ENCODE measurements around the gene C10orf62.
"Not testable (repeated sequence)": the region's sequence is repeated elsewhere in the genome, so short reads cannot be mapped to it uniquely, and the experiment has no call there.

The C10orf62 gene

GRCh38 chr10:97632949-97633884, 43.7 kb downstream of the C10orf62 start, which contains the start of gene MORN4:
TSS of gene MORN4 (minus strand) at chr10:97633500. CDS start at chr10:97619653, 13,847 bp downstream.
- DNase-seq: peak; percentile 95

DNA sequence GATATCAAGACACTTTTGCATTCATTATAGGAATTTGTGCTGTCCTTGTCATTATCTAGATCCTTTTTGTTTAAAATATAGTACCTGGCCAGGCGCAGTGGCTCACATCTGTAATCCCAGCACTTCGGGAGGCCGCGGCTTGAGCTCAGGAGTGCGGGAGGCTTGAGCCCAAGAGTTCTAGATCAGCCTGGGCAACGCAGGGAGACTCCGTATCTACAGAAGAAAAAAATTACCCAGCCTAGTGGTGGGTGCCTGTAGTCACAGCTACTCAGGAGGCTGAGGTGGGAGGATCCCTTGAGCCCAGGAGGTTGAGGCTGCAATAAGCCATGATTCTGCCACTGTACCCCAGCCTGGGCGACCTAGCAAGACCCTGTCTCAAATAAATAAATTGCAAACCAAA, 44.4 kb downstream of the C10orf62 start:
- no peak for DNase-seq

GRCh38 chr10:97635577-97635976, 46.1 kb downstream of the C10orf62 start:
- DNase-seq: no peak

DNA sequence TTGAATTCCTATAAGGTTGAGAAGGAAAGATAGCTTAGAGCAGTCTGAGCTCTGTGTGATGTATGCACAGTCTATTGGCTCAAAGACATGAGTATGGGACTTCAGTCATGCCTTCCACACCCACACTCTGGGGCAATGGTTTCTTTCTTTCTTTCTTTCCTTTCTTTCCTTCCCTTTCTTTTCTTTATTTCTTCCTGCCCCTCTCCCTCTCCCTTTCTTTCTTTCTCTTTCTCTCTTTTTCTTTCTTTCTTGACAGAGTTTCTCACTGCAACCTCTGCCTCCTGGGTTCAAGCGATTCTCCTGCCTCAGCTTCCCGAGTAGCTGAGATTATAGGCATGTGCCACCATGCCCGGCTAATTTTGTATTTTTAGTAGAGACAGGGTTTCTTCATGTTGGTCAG, 49.6 kb downstream of the C10orf62 start:
- not testable (repeated sequence) for DNase-seq

GRCh38 chr10:97640174-97640867, 50.8 kb downstream of the C10orf62 start, which contains the start of gene PI4K2A:
TSS of gene PI4K2A (plus strand) at chr10:97640671. CDS start at chr10:97640743, 72 bp downstream.
- DNase-seq: peak; percentile 99

Data from T1000 (cell line).